HUDEP-2 (cell line): ENCODE results near the gene FMN2.

ENCODE experiments used
- DNase-seq, 76 experiments: peaks; one replicate each; lab custom pipeline; 2025; ENCODE audit not compliant: unreplicated experiment in 76 of 76; lab: John Stamatoyannopoulos, UW

The FMN2 gene

GRCh38 chr1:240190881-240191401 lies 99.3 kb downstream of the FMN2 start:
- no peak for DNase-seq

GRCh38 chr1:240192851-240193250 lies 101.2 kb downstream of the FMN2 start:
- no peak for DNase-seq

GRCh38 chr1:240193679-240194078 lies 102.0 kb downstream of the FMN2 start:
- DNase-seq = no peak

- no peak for DNase-seq
Measured at GRCh38 chr1:240194120-240194519, 102.4 kb downstream of the FMN2 start.

- DNase-seq = no peak
Measured at GRCh38 chr1:240198376-240198775, 106.7 kb downstream of the FMN2 start.

GRCh38 chr1:240199758-240200645 lies 108.3 kb downstream of the FMN2 start:
- no peak for DNase-seq

- no peak for DNase-seq
Measured at GRCh38 chr1:240201931-240202330, 110.2 kb downstream of the FMN2 start.

GRCh38 chr1:240207073-240207709 lies 115.5 kb downstream of the FMN2 start:
- DNase-seq = no peak

GRCh38 chr1:240210026-240210425 lies 118.3 kb downstream of the FMN2 start:
- DNase-seq = no peak

- no peak for DNase-seq
Measured at GRCh38 chr1:240212556-240212955, 120.9 kb downstream of the FMN2 start.

GRCh38 chr1:240217403-240217802 lies 125.7 kb downstream of the FMN2 start:
- DNase-seq = no peak

GRCh38 chr1:240219104-240219503 lies 127.4 kb downstream of the FMN2 start:
- DNase-seq = no peak

- no peak for DNase-seq
Measured at GRCh38 chr1:240226102-240226501, 134.4 kb downstream of the FMN2 start.

- DNase-seq = no peak
Measured at GRCh38 chr1:240230816-240231215, 139.1 kb downstream of the FMN2 start.

- DNase-seq = no peak
Measured at GRCh38 chr1:240232530-240232929, 140.8 kb downstream of the FMN2 start.

- DNase-seq = no peak
Measured at GRCh38 chr1:240234485-240235210, 143.0 kb downstream of the FMN2 start.

GRCh38 chr1:240235521-240236288 lies 144.0 kb downstream of the FMN2 start:
- no peak for DNase-seq

- DNase-seq = no peak
Measured at GRCh38 chr1:240237305-240237721, 145.6 kb downstream of the FMN2 start.

- no peak for DNase-seq
Measured at GRCh38 chr1:240239309-240239708, 147.6 kb downstream of the FMN2 start.

- no peak for DNase-seq
Measured at GRCh38 chr1:240241278-240241677, 149.6 kb downstream of the FMN2 start.
